Gastrocnemius medialis (tissue), 4 donors: Measurements from ENCODE around the gene DENND5B. TPM values are rescaled to one million over a fixed set of nuclear protein-coding genes. Genes with fewer than 3 reads are reported as not detected.
"Not testable (repeated sequence)": the region's sequence is repeated elsewhere in the genome, so short reads cannot be mapped to it uniquely, and the experiment has no call there.

Experiments
- ATAC-seq, 2 donors: fragments of 150-250 bp; one replicate each; pipeline ENCODE4 v1.9.1; 2016
- DNase-seq, 2 donors: peaks; one replicate each; pipeline ENCODE4 v3.0.0-alpha.2; 2019
- H3K27ac ChIP-seq, 4 donors: fragments of 200-600 bp; sonication (generic); 1 replicate in 1 of 4; 2 replicates in 3 of 4; pipeline ENCODE4 v1.5.1; 2016 to 2018; ENCODE audit warnings: mild to moderate bottlenecking in 2 of 4, moderate library complexity in 1 of 4
- H3K27me3 ChIP-seq, 3 donors: fragments of 200-600 bp; sonication (generic) in 2 of 3; 1 replicate in 1 of 3; 2 replicates in 2 of 3; pipeline versions ENCODE4 v1.5.1 to v1.6.0; 2016 to 2019; ENCODE audit warnings: mild to moderate bottlenecking in 1 of 3, moderate library complexity in 1 of 3
- H3K36me3 ChIP-seq, 2 donors: fragments of 200-600 bp; sonication (generic) in 1 of 2; one replicate each; pipeline ENCODE4 v1.5.1; 2017 to 2018
- H3K4me1 ChIP-seq, 2 donors: fragments of 200-600 bp; sonication (generic) in 1 of 2; one replicate each; pipeline ENCODE4 v1.5.1; 2016 to 2017; ENCODE audit warnings: mild to moderate bottlenecking in 2 of 2
- H3K4me3 ChIP-seq, 4 donors: fragments of 200-600 bp; sonication (generic) in 3 of 4; 1 replicate in 1 of 4; 2 replicates in 3 of 4; pipeline ENCODE4 v1.5.1; 2016 to 2019; ENCODE audit warnings: mild to moderate bottlenecking in 2 of 4
- H3K9me3 ChIP-seq, 3 donors: fragments of 200-600 bp; sonication (generic) in 2 of 3; 1 replicate in 1 of 3; 2 replicates in 2 of 3; pipeline ENCODE4 v1.5.1; 2016 to 2019
- POLR2A ChIP-seq, 2 donors: fragments of 450-650 bp; IDR thresholded peaks; one replicate each; pipeline ENCODE4 v1.6.1; 2017; ENCODE audit warnings: antibody characterized with exemption in 2 of 2, mild to moderate bottlenecking in 2 of 2, moderate library complexity in 2 of 2
- in situ Hi-C, 4 donors: fragments of 200-750 bp; cut with MboI; loops; one replicate each; pipeline versions ENCODE4 v1.15.0 to v1.8.0; 2017; ENCODE audit warnings: low sequenced_read_pairs in 4 of 4
- intact Hi-C: fragments of 100-400 bp; cut with DNase I; formaldehyde crosslinking; loops from one replicate; pipeline ENCODE4 v1.15.1; 2023; ENCODE audit warnings: low total_unique reads
- total RNA-seq, 4 donors: library from RNA; depleted of rRNA; stranded (reverse); fragments of >200 nt; gene quantifications; one replicate each; pipeline versions ENCODE4 v1.1.0 to v1.2.3, GENCODE V29; 2016
- TF ChIP-seq, protein P1 (sequence below), 5 experiments: fragments of 450-650 bp in 3 of 5; fragments of 200-600 bp in 2 of 5; sonication (generic) in 2 of 5; IDR thresholded peaks in 4 of 5; conservative IDR thresholded peaks in 1 of 5; 1 replicate in 4 of 5; 2 replicates in 1 of 5; pipeline ENCODE4 v1.5.1; 2016 to 2019; ENCODE audit warnings: antibody characterized with exemption in 5 of 5, mild to moderate bottlenecking in 3 of 5, moderate library complexity in 3 of 5

DENND5B gene
- total RNA-seq, 4 donors from 2014 or later: 12.5 to 33.7 (median 26.7) TPM

- TF ChIP-seq, protein P1, sequence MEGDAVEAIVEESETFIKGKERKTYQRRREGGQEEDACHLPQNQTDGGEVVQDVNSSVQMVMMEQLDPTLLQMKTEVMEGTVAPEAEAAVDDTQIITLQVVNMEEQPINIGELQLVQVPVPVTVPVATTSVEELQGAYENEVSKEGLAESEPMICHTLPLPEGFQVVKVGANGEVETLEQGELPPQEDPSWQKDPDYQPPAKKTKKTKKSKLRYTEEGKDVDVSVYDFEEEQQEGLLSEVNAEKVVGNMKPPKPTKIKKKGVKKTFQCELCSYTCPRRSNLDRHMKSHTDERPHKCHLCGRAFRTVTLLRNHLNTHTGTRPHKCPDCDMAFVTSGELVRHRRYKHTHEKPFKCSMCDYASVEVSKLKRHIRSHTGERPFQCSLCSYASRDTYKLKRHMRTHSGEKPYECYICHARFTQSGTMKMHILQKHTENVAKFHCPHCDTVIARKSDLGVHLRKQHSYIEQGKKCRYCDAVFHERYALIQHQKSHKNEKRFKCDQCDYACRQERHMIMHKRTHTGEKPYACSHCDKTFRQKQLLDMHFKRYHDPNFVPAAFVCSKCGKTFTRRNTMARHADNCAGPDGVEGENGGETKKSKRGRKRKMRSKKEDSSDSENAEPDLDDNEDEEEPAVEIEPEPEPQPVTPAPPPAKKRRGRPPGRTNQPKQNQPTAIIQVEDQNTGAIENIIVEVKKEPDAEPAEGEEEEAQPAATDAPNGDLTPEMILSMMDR (IDR thresholded peaks at IDR 0.05 in 4 of 5, conservative IDR thresholded peaks at IDR 0.05 in 1 of 5): no peak
- TF ChIP-seq POLR2A (IDR thresholded peaks at IDR 0.05): no peak
- Histone ChIP-seq H3K4me3 (no peak overlapping the region), H3K27ac (no peak overlapping the region), H3K27me3 (no peaks in the 10 kb centered on the region), H3K4me1 (no peaks in the 10 kb centered on the region), H3K9me3 (no peaks in the 10 kb centered on the region), H3K36me3 (peaks cover 0 to 16% of the 10 kb centered on the region in 2 donors)
- intact Hi-C loops (no loop called here), in situ Hi-C loops (no loop called here)
- ATAC-seq (no peak), DNase-seq (no peak)
Observed at GRCh38 chr12:31408763-31409162, 182.2 kb downstream of the DENND5B start.

GRCh38 chr12:31407562-31407961, 183.4 kb downstream of the DENND5B start:
- in situ Hi-C loops: no loop called here
- Histone ChIP-seq H3K9me3 (no peaks in the 10 kb centered on the region), H3K4me3 (no peak overlapping the region), H3K36me3 (peaks cover 0 to 6% of the 10 kb centered on the region in 2 donors), H3K27me3 (no peaks in the 10 kb centered on the region), H3K27ac (no peak overlapping the region), H3K4me1 (no peaks in the 10 kb centered on the region)
- intact Hi-C loops: no loop called here
- DNase-seq (no peak), ATAC-seq (no peak)
- TF ChIP-seq, protein P1 (IDR thresholded peaks at IDR 0.05 in 4 of 5, conservative IDR thresholded peaks at IDR 0.05 in 1 of 5): no peak
- TF ChIP-seq POLR2A (IDR thresholded peaks at IDR 0.05): no peak

DNA sequence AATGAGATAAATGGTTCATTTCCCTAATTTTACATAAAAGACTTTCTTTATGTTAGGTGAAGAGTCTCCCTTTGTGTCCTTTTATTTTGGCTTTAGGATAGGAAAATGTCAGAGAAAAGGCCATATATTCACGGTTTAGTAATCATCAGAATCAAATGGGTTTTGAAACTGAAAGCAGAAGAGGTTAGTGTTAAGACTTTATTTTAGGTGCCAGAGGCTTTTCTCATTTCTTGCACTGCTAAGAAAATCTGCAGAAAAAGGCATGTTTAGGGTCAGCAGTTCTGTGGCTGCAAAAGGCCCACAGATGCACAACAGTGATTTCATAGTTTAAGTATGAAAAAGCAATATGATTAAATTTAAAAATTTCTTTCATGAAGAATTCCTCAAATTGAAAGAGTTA, 184.6 kb downstream of the DENND5B start:
- Histone ChIP-seq H3K27me3 (no peaks in the 10 kb centered on the region), H3K4me3 (no peak overlapping the region), H3K9me3 (no peaks in the 10 kb centered on the region), H3K36me3 (peaks cover 0 to 17% of the 10 kb centered on the region in 2 donors), H3K27ac (no peak overlapping the region), H3K4me1 (no peaks in the 10 kb centered on the region)
- ATAC-seq (no peak), DNase-seq (no peak)
- in situ Hi-C loops (no loop called here), intact Hi-C loops (no loop called here)
- TF ChIP-seq POLR2A (IDR thresholded peaks at IDR 0.05): no peak
- TF ChIP-seq, protein P1 (IDR thresholded peaks at IDR 0.05 in 4 of 5, conservative IDR thresholded peaks at IDR 0.05 in 1 of 5): no peak

- no peak for ATAC-seq
- Histone ChIP-seq H3K4me3 (no peak overlapping the region), H3K36me3 (peaks cover 0 to 21% of the 10 kb centered on the region in 2 donors), H3K4me1 (no peaks in the 10 kb centered on the region), H3K27me3 (no peaks in the 10 kb centered on the region), H3K27ac (no peak overlapping the region), H3K9me3 (no peaks in the 10 kb centered on the region)
- in situ Hi-C loops: no loop called here
- no peak for TF ChIP-seq POLR2A (IDR thresholded peaks at IDR 0.05)
- TF ChIP-seq, protein P1 (IDR thresholded peaks at IDR 0.05 in 4 of 5, conservative IDR thresholded peaks at IDR 0.05 in 1 of 5): no peak
- no peak for DNase-seq
- intact Hi-C loops: no loop called here
Observed at GRCh38 chr12:31405021-31405420, 185.9 kb downstream of the DENND5B start.

GRCh38 chr12:31403099-31403607, 187.8 kb downstream of the DENND5B start:
- H3K4me1 ChIP-seq, H3K9me3 ChIP-seq, H3K27me3 ChIP-seq, H3K27ac ChIP-seq, H3K4me3 ChIP-seq: not testable (repeated sequence)
- ATAC-seq (peak; percentile 96 to 99), DNase-seq (peak; percentile 16 to 59)
- TF ChIP-seq, protein P1 (IDR thresholded peaks at IDR 0.05 in 4 of 5, conservative IDR thresholded peaks at IDR 0.05 in 1 of 5): peak; percentile 68 to 91 (median 87)
- in situ Hi-C loops: loop anchor here (5.0 kb wide), 1 partner anchor 234 kb away; no protein-coding TSS in a partner anchor
- intact Hi-C loops: loop anchor here (1.0 to 5.0 kb wide), 2 partner anchors 189 to 233 kb away; partner anchors contain the start of gene DENND5B
- peaks cover 0 to 21% of the 10 kb centered on the region in 2 donors for H3K36me3 ChIP-seq
